Lower lobe of right lung (tissue), 2 donors: ENCODE data around the gene FAM114A2. TPM values are rescaled to one million over a fixed set of nuclear protein-coding genes. Genes with fewer than 3 reads are reported as not detected.

Experiments used
- ATAC-seq, 2 donors: fragments of 200-7000 bp; cut with Tn5 transposase; one replicate each; pipeline ENCODE4 v1.9.1; 2020 to 2022; ENCODE audit warnings: mild to moderate bottlenecking in 2 of 2, moderate library complexity in 2 of 2
- DNase-seq: peaks from one replicate; pipeline ENCODE4 v3.0.0-alpha.2; 2020
- H3K27ac ChIP-seq: fragments of 200-600 bp; one replicate; pipeline ENCODE4 v1.8.0; 2022
- H3K27me3 ChIP-seq: fragments of 200-600 bp; one replicate; pipeline ENCODE4 v1.8.0; 2022; ENCODE audit warnings: low read depth
- H3K36me3 ChIP-seq: fragments of 200-600 bp; one replicate; pipeline ENCODE4 v1.8.0; 2022; ENCODE audit warnings: mild to moderate bottlenecking
- H3K4me1 ChIP-seq: fragments of 200-600 bp; one replicate; pipeline ENCODE4 v1.8.0; 2022
- H3K4me3 ChIP-seq: fragments of 200-600 bp; one replicate; pipeline ENCODE4 v1.8.0; 2022; ENCODE audit warnings: mild to moderate bottlenecking
- H3K9me3 ChIP-seq: fragments of 200-600 bp; one replicate; pipeline ENCODE4 v1.8.0; 2022
- intact Hi-C: fragments of 100-400 bp; cut with DNase I; formaldehyde crosslinking; loops from one replicate; pipeline ENCODE4 v1.11.0; 2022
- total RNA-seq: library from RNA; stranded (reverse); fragmentation: NEBNext Ultra II Directional; extraction: Animal tissue kit (Norgen Biotek cat#: 25700); gene quantifications from one replicate; pipeline ENCODE4 v1.2.1, GENCODE V29; 2021
- TF ChIP-seq, protein P1 (sequence below): fragments of 200-600 bp; IDR thresholded peaks from one replicate; pipeline ENCODE4 v1.8.0; 2022; ENCODE audit warnings: antibody characterized with exemption, mild to moderate bottlenecking
- donor health status: DM: no; HTN: yes; CAD: no; lungs with severe emphysema.

The FAM114A2 gene
- total RNA-seq, 1 donor from 2014 or later, result 39.6 TPM

GRCh38 chr5:154059039-154059430, 20.3 kb upstream of the FAM114A2 start:
- no peak overlapping the region for H3K27ac ChIP-seq
- ATAC-seq (no peak), DNase-seq (no peak)
- H3K9me3 ChIP-seq, result no peaks in the 10 kb centered on the region
- H3K27me3 ChIP-seq, result no peaks in the 10 kb centered on the region
- intact Hi-C loops, result no loop called here
- peaks cover 18% of the 10 kb centered on the region for H3K36me3 ChIP-seq
- TF ChIP-seq, protein P1, sequence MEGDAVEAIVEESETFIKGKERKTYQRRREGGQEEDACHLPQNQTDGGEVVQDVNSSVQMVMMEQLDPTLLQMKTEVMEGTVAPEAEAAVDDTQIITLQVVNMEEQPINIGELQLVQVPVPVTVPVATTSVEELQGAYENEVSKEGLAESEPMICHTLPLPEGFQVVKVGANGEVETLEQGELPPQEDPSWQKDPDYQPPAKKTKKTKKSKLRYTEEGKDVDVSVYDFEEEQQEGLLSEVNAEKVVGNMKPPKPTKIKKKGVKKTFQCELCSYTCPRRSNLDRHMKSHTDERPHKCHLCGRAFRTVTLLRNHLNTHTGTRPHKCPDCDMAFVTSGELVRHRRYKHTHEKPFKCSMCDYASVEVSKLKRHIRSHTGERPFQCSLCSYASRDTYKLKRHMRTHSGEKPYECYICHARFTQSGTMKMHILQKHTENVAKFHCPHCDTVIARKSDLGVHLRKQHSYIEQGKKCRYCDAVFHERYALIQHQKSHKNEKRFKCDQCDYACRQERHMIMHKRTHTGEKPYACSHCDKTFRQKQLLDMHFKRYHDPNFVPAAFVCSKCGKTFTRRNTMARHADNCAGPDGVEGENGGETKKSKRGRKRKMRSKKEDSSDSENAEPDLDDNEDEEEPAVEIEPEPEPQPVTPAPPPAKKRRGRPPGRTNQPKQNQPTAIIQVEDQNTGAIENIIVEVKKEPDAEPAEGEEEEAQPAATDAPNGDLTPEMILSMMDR, result no peak
- no peak overlapping the region for H3K4me3 ChIP-seq
- peaks cover 10% of the 10 kb centered on the region for H3K4me1 ChIP-seq

DNA sequence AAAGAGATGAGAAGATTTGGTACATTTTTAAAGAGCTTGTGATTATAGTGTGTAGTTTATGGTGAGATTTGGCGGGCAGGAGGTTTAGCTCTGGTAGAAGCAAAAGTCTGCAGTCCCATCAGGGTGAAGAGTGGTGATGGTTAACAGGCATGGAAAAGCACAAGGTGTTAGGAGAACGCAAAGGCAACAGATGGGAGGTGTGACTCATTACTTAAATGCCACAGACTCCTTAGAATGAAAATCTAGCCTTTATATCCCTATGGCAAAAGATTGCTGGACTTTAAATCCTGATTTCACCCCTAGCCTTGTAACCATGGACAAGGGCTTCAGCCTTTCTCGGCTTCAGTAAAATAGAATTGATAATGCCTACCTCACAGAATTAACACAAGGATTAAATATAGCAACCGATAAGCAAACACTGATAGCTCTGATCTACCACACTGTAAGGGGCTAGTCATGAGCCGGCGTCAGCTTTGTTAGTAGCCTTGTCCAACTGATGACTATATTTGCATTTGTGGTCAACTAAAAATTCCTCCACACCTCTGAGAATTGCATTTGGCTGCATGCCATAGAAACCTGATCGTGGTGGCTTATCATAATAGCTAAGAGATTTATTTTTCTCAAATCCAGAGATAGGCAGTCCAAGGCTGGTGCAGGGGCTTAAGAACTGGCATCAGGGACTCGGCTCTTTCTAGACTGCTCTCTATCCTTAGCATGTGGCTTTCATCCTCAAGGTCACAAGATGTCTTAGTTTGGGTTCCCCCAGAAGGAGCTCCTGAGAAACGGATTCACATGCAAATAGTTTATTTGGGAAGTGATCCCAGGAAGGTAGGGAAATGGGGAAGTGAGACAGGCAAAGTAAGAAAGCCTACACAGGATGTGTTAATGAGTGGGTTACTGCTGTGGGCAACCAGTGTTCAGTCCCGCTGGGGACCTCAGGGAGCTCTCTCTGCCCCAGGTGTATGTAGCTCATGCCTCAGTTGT, 19.6 kb upstream of the FAM114A2 start:
- H3K27ac ChIP-seq, result no peak overlapping the region
- ATAC-seq (peak; percentile 65 to 73), DNase-seq (no peak)
- peaks cover 10% of the 10 kb centered on the region for H3K4me1 ChIP-seq
- H3K4me3 ChIP-seq, result no peak overlapping the region
- intact Hi-C loops, result no loop called here
- peaks cover 25% of the 10 kb centered on the region for H3K36me3 ChIP-seq
- TF ChIP-seq, protein P1, result no peak
- no peaks in the 10 kb centered on the region for H3K27me3 ChIP-seq
- H3K9me3 ChIP-seq, result no peaks in the 10 kb centered on the region

- no peak overlapping the region for H3K27ac ChIP-seq
- TF ChIP-seq, protein P1, result no peak
- DNase-seq, result no peak
- no peak for ATAC-seq
- H3K27me3 ChIP-seq, result no peaks in the 10 kb centered on the region
- H3K36me3 ChIP-seq, result peaks cover 44% of the 10 kb centered on the region
- H3K9me3 ChIP-seq, result no peaks in the 10 kb centered on the region
- H3K4me3 ChIP-seq, result no peak overlapping the region
- H3K4me1 ChIP-seq, result peaks cover 10% of the 10 kb centered on the region
- intact Hi-C loops, result no loop called here
These were observed 16.5 kb upstream of the FAM114A2 start for GRCh38 chr5:154055201-154055600.

GRCh38 chr5:154053468-154053867, 14.8 kb upstream of the FAM114A2 start:
- intact Hi-C loops, result no loop called here
- H3K36me3 ChIP-seq, result peaks cover 51% of the 10 kb centered on the region
- H3K27ac ChIP-seq, result no peak overlapping the region
- no peak for DNase-seq
- peaks cover 9% of the 10 kb centered on the region for H3K4me1 ChIP-seq
- no peak overlapping the region for H3K4me3 ChIP-seq
- ATAC-seq, result no peak
- TF ChIP-seq, protein P1, result no peak
- no peaks in the 10 kb centered on the region for H3K9me3 ChIP-seq
- H3K27me3 ChIP-seq, result no peaks in the 10 kb centered on the region

DNA sequence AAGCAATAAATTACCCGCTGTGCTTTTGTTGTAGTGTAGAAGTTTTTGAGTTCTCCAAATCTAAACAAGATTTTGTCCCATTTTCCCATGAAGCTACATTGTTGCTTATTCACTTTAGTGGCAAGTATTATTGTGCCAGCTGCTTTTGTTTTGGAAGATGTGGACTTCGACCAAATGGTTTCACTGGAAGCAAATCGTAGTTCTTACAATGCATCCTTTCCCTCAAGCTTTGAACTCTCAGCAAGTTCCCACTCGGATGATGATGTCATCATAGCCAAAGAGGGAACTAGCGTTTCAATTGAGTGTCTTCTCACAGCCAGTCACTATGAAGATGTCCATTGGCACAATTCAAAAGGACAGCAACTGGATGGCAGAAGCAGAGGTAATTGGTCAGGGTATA, 10.9 kb upstream of the FAM114A2 start:
- TF ChIP-seq, protein P1, result no peak
- intact Hi-C loops, result no loop called here

More for the DNA sequence above, 10.9 kb upstream of the FAM114A2 start:
- H3K36me3 ChIP-seq, result peaks cover 47% of the 10 kb centered on the region
- H3K4me3 ChIP-seq, result no peak overlapping the region
- peaks cover 1% of the 10 kb centered on the region for H3K4me1 ChIP-seq
- no peaks in the 10 kb centered on the region for H3K9me3 ChIP-seq
- DNase-seq (no peak), ATAC-seq (no peak)
- H3K27me3 ChIP-seq, result no peaks in the 10 kb centered on the region
- no peak overlapping the region for H3K27ac ChIP-seq
